ENCODE results near the gene BIRC2. TPM values are rescaled to one million over a fixed set of nuclear protein-coding genes. Genes with fewer than 3 reads are reported as not detected.

Gene BIRC2
- total RNA-seq, 4 donors from 2014 or later, result 43.9 to 152 (median 72.9) TPM

DNA sequence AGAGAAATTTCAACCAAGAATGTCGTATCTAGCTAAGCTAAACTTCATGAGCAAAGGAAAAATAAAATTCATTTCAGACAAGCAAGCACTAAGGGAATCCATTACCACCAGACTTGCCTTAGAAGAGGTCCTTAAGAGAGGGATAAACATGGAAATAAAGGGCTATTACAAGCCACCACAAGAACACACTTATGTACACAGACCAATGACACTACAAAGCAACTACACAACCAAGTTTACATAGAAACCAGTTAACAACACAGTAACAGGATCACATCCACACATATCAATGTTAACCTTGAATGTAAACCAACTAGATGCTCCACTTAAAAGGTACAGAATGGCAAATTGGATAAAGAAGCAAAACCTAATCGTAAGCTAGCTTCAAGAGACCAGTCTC is 67.5 kb downstream of the BIRC2 start:
- H3K27ac ChIP-seq, result no peak overlapping the region
- H3K4me3 ChIP-seq (replicated peaks in 1 of 3), result no peak overlapping the region
- peaks cover 0 to 3% of the 10 kb centered on the region in 2 donors for H3K36me3 ChIP-seq
- peaks cover 7 to 17% of the 10 kb centered on the region in 2 donors for H3K4me1 ChIP-seq
- intact Hi-C loops (cut with DNase I), result no loop called here
- no peaks in the 10 kb centered on the region for H3K27me3 ChIP-seq
- WGBS, 2 donors, result 93 to 95% methylated on average over 2 of the region's 2 CpGs
- no peak for DNase-seq
- TF ChIP-seq, protein P1, sequence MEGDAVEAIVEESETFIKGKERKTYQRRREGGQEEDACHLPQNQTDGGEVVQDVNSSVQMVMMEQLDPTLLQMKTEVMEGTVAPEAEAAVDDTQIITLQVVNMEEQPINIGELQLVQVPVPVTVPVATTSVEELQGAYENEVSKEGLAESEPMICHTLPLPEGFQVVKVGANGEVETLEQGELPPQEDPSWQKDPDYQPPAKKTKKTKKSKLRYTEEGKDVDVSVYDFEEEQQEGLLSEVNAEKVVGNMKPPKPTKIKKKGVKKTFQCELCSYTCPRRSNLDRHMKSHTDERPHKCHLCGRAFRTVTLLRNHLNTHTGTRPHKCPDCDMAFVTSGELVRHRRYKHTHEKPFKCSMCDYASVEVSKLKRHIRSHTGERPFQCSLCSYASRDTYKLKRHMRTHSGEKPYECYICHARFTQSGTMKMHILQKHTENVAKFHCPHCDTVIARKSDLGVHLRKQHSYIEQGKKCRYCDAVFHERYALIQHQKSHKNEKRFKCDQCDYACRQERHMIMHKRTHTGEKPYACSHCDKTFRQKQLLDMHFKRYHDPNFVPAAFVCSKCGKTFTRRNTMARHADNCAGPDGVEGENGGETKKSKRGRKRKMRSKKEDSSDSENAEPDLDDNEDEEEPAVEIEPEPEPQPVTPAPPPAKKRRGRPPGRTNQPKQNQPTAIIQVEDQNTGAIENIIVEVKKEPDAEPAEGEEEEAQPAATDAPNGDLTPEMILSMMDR (IDR thresholded peaks at IDR 0.05), result no peak
- no peak for TF ChIP-seq POLR2A (IDR thresholded peaks at IDR 0.05)
- no peaks in the 10 kb centered on the region for H3K9me3 ChIP-seq

DNA sequence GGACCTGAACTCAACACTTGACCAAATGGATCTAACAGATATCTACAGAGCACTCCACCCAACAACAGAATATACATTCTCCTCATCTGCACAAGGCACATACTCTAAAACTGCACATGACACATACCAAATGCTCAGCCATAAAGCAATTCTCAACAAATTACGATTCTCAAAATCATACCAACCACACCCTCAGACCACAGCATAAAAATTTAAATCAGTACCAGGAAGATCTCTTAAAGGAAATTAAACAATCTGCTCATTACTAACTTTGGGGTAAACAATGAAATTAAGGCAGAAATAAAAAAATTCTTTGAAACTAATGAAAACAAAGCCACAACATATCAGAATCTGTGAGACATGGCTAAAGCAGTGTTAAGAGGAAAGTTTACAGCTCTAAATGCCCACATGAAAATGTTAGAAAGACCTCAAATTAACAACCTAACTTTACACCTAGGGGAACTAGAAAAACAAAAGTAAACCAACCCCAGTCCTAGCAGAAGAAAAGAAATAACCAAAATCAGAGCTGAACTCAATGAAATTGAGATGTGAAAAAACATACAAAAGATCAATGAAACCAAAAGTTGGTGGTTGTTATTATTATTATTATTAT is 68.4 kb downstream of the BIRC2 start:
- H3K27ac ChIP-seq, result no peak overlapping the region
- no peaks in the 10 kb centered on the region for H3K9me3 ChIP-seq
- intact Hi-C loops (cut with DNase I), result no loop called here
- TF ChIP-seq POLR2A (IDR thresholded peaks at IDR 0.05), result no peak
- TF ChIP-seq, protein P1 (IDR thresholded peaks at IDR 0.05), result no peak
- no peak overlapping the region for H3K4me3 ChIP-seq (replicated peaks in 1 of 3)
- no peaks in the 10 kb centered on the region for H3K27me3 ChIP-seq
- H3K4me1 ChIP-seq, result peaks cover 7 to 21% of the 10 kb centered on the region in 2 donors
- no peaks in the 10 kb centered on the region for H3K36me3 ChIP-seq
- DNase-seq, result no peak
- WGBS, 2 donors, result 89 to 90% methylated on average over 1 of the region's 1 CpG

DNA sequence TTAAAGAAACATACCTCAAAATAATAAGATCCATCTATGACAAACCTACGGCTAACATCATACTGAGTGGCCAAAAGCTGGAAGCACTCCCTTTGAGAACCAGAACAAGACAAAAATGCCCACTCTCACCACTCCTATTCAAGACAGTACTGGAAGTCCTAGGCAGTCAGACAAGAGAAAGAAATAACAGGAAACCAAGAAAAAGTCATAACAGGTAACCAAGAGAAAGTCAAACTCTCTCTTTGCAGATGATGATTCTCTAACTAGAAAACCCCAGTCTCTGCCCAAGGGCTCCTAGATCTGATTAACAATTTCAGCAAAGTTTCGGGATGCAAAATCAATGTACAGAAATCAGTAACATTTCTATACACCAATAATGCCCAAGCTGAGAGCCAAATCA is 70.0 kb downstream of the BIRC2 start:
- Histone ChIP-seq H3K4me3 (replicated peaks in 1 of 3) (no peak overlapping the region), H3K27me3 (no peaks in the 10 kb centered on the region), H3K27ac (no peak overlapping the region), H3K36me3 (no peaks in the 10 kb centered on the region), H3K4me1 (peaks cover 7 to 24% of the 10 kb centered on the region in 2 donors), H3K9me3 (no peaks in the 10 kb centered on the region)
- intact Hi-C loops (cut with DNase I), result no loop called here
- TF ChIP-seq, protein P1 (IDR thresholded peaks at IDR 0.05), result no peak
- no peak for TF ChIP-seq POLR2A (IDR thresholded peaks at IDR 0.05)
- DNase-seq, result no peak
- 95 to 96% methylated on average over 2 of the region's 2 CpGs for WGBS, 2 donors

DNA sequence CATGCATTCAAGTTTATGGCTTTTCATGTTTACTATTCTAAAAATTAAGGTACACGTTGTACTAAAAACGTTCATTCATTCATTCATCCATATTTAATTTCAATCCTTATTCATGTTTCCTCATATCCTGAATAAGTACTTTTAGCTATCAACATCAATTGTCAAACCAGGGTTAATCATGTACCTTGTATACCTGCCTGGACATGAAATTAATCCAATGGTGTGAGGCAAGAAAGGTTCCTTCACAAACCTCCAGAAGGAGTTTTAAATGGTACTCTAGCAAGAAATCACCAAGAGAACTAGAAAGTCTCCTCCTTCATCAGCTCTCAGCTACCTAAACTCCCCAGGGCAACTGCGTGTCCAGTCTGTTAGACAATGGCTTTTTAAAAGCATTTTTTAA is 72.2 kb downstream of the BIRC2 start:
- H3K9me3 ChIP-seq, result no peaks in the 10 kb centered on the region
- intact Hi-C loops (cut with DNase I), result no loop called here
- no peaks in the 10 kb centered on the region for H3K27me3 ChIP-seq
- no peak overlapping the region for H3K27ac ChIP-seq
- H3K36me3 ChIP-seq, result no peaks in the 10 kb centered on the region
- no peak overlapping the region for H3K4me3 ChIP-seq (replicated peaks in 1 of 3)
- H3K4me1 ChIP-seq, result peaks cover 7 to 23% of the 10 kb centered on the region in 2 donors
- 83 to 84% methylated on average over 3 of the region's 3 CpGs for WGBS, 2 donors
- no peak for DNase-seq
- TF ChIP-seq, protein P1 (IDR thresholded peaks at IDR 0.05), result no peak
- no peak for TF ChIP-seq POLR2A (IDR thresholded peaks at IDR 0.05)

DNA sequence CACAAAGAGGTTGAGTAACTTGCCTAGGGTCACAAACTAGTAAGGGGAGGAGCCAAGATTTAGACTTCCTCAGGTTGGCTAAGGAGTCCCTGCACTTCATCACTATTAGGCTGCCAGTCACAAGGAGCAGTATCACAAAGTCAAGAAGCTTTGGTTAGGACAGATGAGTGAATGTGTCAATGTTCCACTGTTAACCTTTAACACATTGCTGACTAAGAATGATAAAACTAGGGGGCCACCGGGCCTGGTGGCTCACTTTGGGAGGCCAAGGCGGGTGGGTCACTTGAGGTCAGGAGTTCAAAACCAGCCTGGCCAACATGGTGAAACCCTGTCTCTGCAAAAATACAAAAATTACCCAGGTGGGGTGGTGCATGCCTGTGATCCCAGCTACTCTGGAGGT is 73.5 kb downstream of the BIRC2 start:
- Histone ChIP-seq H3K4me3 (replicated peaks in 1 of 3) (no peak overlapping the region), H3K27ac (no peak overlapping the region), H3K27me3 (no peaks in the 10 kb centered on the region), H3K4me1 (peaks cover 9 to 17% of the 10 kb centered on the region in 2 donors), H3K9me3 (no peaks in the 10 kb centered on the region), H3K36me3 (no peaks in the 10 kb centered on the region)
- DNase-seq, result no peak
- no peak for TF ChIP-seq POLR2A (IDR thresholded peaks at IDR 0.05)
- TF ChIP-seq, protein P1 (IDR thresholded peaks at IDR 0.05), result no peak
- intact Hi-C loops (cut with DNase I), result no loop called here
- 83 to 86% methylated on average over 2 of the region's 2 CpGs for WGBS, 2 donors
